ENCODE data around the gene SASH1. TPM values are rescaled to one million over a fixed set of nuclear protein-coding genes. Genes with fewer than 3 reads are reported as not detected.

Gene SASH1
- total and polyA plus RNA-seq, 2 of the 8 experiments (the other 6 are each of a cell fraction or from before 2014, with no cell fraction given) = 6.0 to 20.2 TPM

DNA sequence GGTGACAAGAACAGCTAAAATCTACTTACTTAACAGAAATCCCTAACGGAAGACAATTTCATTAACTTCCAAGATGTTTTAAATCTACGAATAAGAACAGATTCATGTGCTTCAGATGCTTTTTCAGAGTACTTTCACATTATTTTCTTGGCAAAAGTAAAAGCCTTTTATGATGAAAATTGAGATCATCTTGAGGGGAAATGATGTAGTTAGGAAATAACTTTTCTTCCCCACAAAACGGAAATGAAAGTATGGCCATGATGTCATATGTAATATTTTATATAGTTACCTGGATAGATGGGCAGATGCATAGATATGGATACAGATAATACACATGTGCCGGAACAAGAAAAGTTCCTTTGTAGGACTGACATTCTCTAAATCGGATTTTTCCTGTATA, 32.8 kb downstream of the SASH1 start:
- Histone ChIP-seq H2BK15ac (ENCODE audit: low read length) (no peak overlapping the region), H4K8ac (ENCODE audit: extremely low read depth, insufficient read depth, low read length) (no peak overlapping the region), H4K20me1 (replicated peaks in 1 of 2; ENCODE audit: control insufficient read depth in 1 of 2, insufficient read depth in 2 of 2, low read length in 2 of 2) (peaks cover 0 to 4% of the 10 kb centered on the region in 2 experiments), H4K91ac (replicated peaks; ENCODE audit: insufficient read length, low read length) (no peak overlapping the region), H4K5ac (ENCODE audit: insufficient read length, low read depth, low read length) (no peak overlapping the region), H3K23ac (ENCODE audit: insufficient read length) (no peak overlapping the region), H3K79me1 (ENCODE audit: low read depth, low read length) (peaks cover 6% of the 10 kb centered on the region), H2BK12ac (ENCODE audit: low read depth, low read length) (no peak overlapping the region), H3K18ac (ENCODE audit: extremely low read depth, low read length) (no peak overlapping the region), H3K9me3 (ENCODE audit: insufficient read depth in 2 of 2, low read depth in 1 of 2, low read length in 1 of 2) (no peaks in the 10 kb centered on the region), H3K4me2 (ENCODE audit: insufficient read depth in 1 of 2, low read depth in 2 of 2, low read length in 2 of 2) (no peak overlapping the region), H2BK120ac (replicated peaks; ENCODE audit: low read depth, low read length) (no peak overlapping the region), H3K36me3 (ENCODE audit: control insufficient read depth in 2 of 4, insufficient read depth in 4 of 4, low read length in 3 of 4) (no peaks in the 10 kb centered on the region), H3K9ac (replicated peaks in 1 of 4; ENCODE audit: extremely low read depth in 1 of 4, low read depth in 3 of 4, low read length in 3 of 4) (no peak overlapping the region), H3K27me3 (replicated peaks in 1 of 4; ENCODE audit: control insufficient read depth in 3 of 4, extremely low read depth in 1 of 4, insufficient read depth in 3 of 4, low read length in 3 of 4) (no peaks in the 10 kb centered on the region), H3K14ac (ENCODE audit: insufficient read length) (no peak overlapping the region), H2BK20ac (ENCODE audit: low read length) (no peak overlapping the region), H2BK5ac (ENCODE audit: low read depth, low read length) (no peak overlapping the region; the same call in 1 of the 2 replicates), H3K23me2 (ENCODE audit: low read depth, low read length) (no peaks in the 10 kb centered on the region; the same call in 1 of the 2 replicates), H2AFZ (ENCODE audit: low read length) (no peak overlapping the region), H3K4ac (replicated peaks; ENCODE audit: insufficient read length, low read depth, low read length) (no peak overlapping the region), H3K27ac (ENCODE audit: low read depth, low read length) (no peak overlapping the region), H3K79me2 (ENCODE audit: control insufficient read depth in 1 of 2, insufficient read depth in 2 of 2, low read length in 2 of 2) (peaks cover 0 to 66% of the 10 kb centered on the region in 2 experiments; a peak in 2 of 4 replicates), H3K4me3 (ENCODE audit: extremely low read depth in 1 of 4, insufficient read depth in 2 of 4, low read depth in 3 of 4, low read length in 4 of 4) (no peak overlapping the region), H3K4me1 (replicated peaks in 1 of 4; ENCODE audit: control insufficient read depth in 3 of 4, insufficient read depth in 4 of 4, low read length in 3 of 4) (peaks cover 0 to 3% (median under 1%) of the 10 kb centered on the region in 4 experiments; a peak in 2 of 7 replicates), H2AK5ac (ENCODE audit: low read depth, low read length) (0 out of 2 replicates have a peak overlapping the region, but pooled peaks have one; percentile 6), H3K56ac (replicated peaks; ENCODE audit: insufficient read length, low read depth, low read length) (no peak overlapping the region)
- WGBS, 2 experiments (ENCODE audit: extremely low coverage in 1 of 2, insufficient coverage in 1 of 2, insufficient read length in 1 of 2, insufficient replicate concordance in 2 of 2, low coverage in 1 of 2, low lambda C conversion rate in 2 of 2, missing lambda C conversion rate in 1 of 2) = 90% methylated on average over 5 of the region's 5 CpGs; no CpG with 5 or more reads in 1 of the 2 experiments
- ChIA-PET POLR2A (ENCODE audit: partially characterized antibody) (interaction anchor here (0.8 to 1.7 kb wide), 2 partner anchors 25 to 57 kb away, joined by 3 to 5 read pairs; no protein-coding TSS in a partner anchor), CTCF (ENCODE audit: partially characterized antibody) (interaction anchor here (0.6 to 2.3 kb wide), 5 partner anchors 10 to 149 kb away, joined by 3 to 8 read pairs (median 3); no protein-coding TSS in a partner anchor)
- FAIRE-seq (no peak), DNase-seq (ENCODE audit: low read depth in 1 of 2, low spot score in 2 of 2) (no peak)
- no peak for TF ChIP-seq EP300 (IDR thresholded peaks at IDR 0.05; ENCODE audit: borderline replicate concordance in 1 of 2, low read depth in 2 of 2, low read length in 2 of 2)
- TF ChIP-seq TBP (IDR thresholded peaks at IDR 0.05; ENCODE audit: low read depth, low read length) = no peak
- no peak for TF ChIP-seq BACH1 (IDR thresholded peaks at IDR 0.05; ENCODE audit: low read length)
- TF ChIP-seq SAP30 (IDR thresholded peaks at IDR 0.05; ENCODE audit: insufficient read depth, insufficient replicate concordance, low read length) = no peak
- no peak for TF ChIP-seq KDM5A (IDR thresholded peaks at IDR 0.05; ENCODE audit: low read length)
- no peak for TF ChIP-seq KDM1A (IDR thresholded peaks at IDR 0.05; ENCODE audit: borderline replicate concordance, low read length)
- TF ChIP-seq CBX8 (IDR thresholded peaks at IDR 0.05; ENCODE audit: borderline replicate concordance, low read depth, low read length) = no peak
- TF ChIP-seq SRF (IDR thresholded peaks at IDR 0.05; ENCODE audit: low read depth, low read length) = no peak
- no peak for TF ChIP-seq CTBP2 (IDR thresholded peaks at IDR 0.05; ENCODE audit: borderline replicate concordance, insufficient read depth, insufficient read length, low read length)
- TF ChIP-seq, protein P1, sequence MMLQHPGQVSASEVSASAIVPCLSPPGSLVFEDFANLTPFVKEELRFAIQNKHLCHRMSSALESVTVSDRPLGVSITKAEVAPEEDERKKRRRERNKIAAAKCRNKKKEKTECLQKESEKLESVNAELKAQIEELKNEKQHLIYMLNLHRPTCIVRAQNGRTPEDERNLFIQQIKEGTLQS (IDR thresholded peaks at IDR 0.05; ENCODE audit: insufficient read depth, low read depth, low read length) = no peak
- no peak for TF ChIP-seq CBX5 (IDR thresholded peaks at IDR 0.05; ENCODE audit: low read depth, low read length)
- no peak for TF ChIP-seq JUN (IDR thresholded peaks at IDR 0.05; ENCODE audit: low read depth, low read length)

Data from H1 (cell line).